Sigmoid colon (tissue), 7 donors: ENCODE results near the gene STK4. TPM values are rescaled to one million over a fixed set of nuclear protein-coding genes. Genes with fewer than 3 reads are reported as not detected.

Experiments
- DNase-seq: peaks from one replicate; pipeline ENCODE4 v3.0.0-alpha.2; 2019
- H3K27ac ChIP-seq, 4 donors: fragments of 200-600 bp; sonication (generic); one replicate each; pipeline ENCODE4 v1.5.1; 2016 to 2019; ENCODE audit warnings: mild to moderate bottlenecking in 1 of 4
- H3K27me3 ChIP-seq, 3 donors: fragments of 200-600 bp; sonication (generic); one replicate each; pipeline ENCODE4 v1.5.1; 2019; ENCODE audit warnings: mild to moderate bottlenecking in 1 of 3
- H3K36me3 ChIP-seq, 4 donors: fragments of 200-600 bp; sonication (generic); one replicate each; pipeline ENCODE4 v1.5.1; 2016 to 2019
- H3K4me1 ChIP-seq, 4 donors: fragments of 200-600 bp; sonication (generic); one replicate each; pipeline ENCODE4 v1.5.1; 2017 to 2019
- H3K4me3 ChIP-seq, 4 donors: fragments of 200-600 bp; sonication (generic); one replicate each; pipeline ENCODE4 v1.5.1; 2017 to 2019; ENCODE audit warnings: mild to moderate bottlenecking in 2 of 4, moderate library complexity in 1 of 4
- H3K9me3 ChIP-seq, 4 donors: fragments of 200-600 bp in 3 of 4; sonication (generic) in 3 of 4; one replicate each; pipeline versions ENCODE4 v1.5.1 to v1.6.1; 2013 to 2019
- CTCF ChIP-seq, 4 experiments: fragments of 450-650 bp in 3 of 4; fragments of 200-600 bp in 1 of 4; IDR thresholded peaks; one replicate each; pipeline ENCODE4 v1.5.1; 2016 to 2019; ENCODE audit warnings: antibody characterized with exemption in 4 of 4, mild to moderate bottlenecking in 3 of 4, moderate library complexity in 2 of 4
- EP300 ChIP-seq, 4 donors: sonication (generic); formaldehyde crosslinking; IDR thresholded peaks; one replicate each; pipeline ENCODE4 v1.6.1; 2017; ENCODE audit warnings: antibody characterized with exemption in 4 of 4
- POLR2A ChIP-seq, 2 donors: fragments of 450-650 bp; IDR thresholded peaks; one replicate each; pipeline ENCODE4 v1.6.1; 2016; ENCODE audit warnings: antibody characterized with exemption in 2 of 2, mild to moderate bottlenecking in 2 of 2, moderate library complexity in 2 of 2
- POLR2AphosphoS5 ChIP-seq, 4 donors: sonication (generic); formaldehyde crosslinking; IDR thresholded peaks; one replicate each; pipeline ENCODE4 v1.6.1; 2017; ENCODE audit warnings: antibody characterized with exemption in 4 of 4
- WGBS, 2 donors: extraction: QIAGEN DNeasy Blood & Tissue Kit; methylation state at CpG; one replicate each; pipeline ENCODE4 v1.1.7; 2013; 5-methylcytosine and 5-hydroxymethylcytosine counted together
- intact Hi-C: fragments of 100-400 bp; cut with DNase I; formaldehyde crosslinking; loops from one replicate; pipeline ENCODE4 v1.15.1; 2023
- polyA plus RNA-seq, 3 donors: library from polyadenylated mRNA; stranded (reverse); fragments of 200-250 nt; gene quantifications; one replicate each; pipeline ENCODE4 v1.2.3, GENCODE V29; 2013
- total RNA-seq, 4 donors: library from RNA; depleted of rRNA; stranded (reverse); fragments of >200 nt; gene quantifications; one replicate each; pipeline ENCODE4 v1.1.0, GENCODE V29; 2016
- donor health status: healthy with polysubstance abuse.
- donor health status: Bipolar disorder and iron deficiency.
- donor health status: healthy.

The STK4 gene
- total and polyA plus RNA-seq, 7 donors = 6.0 to 31.8 (median 25.7) TPM

GRCh38 chr20:44955270-44955669 is 11.0 kb upstream of the STK4 start:
- H3K4me1 ChIP-seq = peaks cover 0 to 18% (median 12%) of the 10 kb centered on the region in 4 donors
- no peaks in the 10 kb centered on the region for H3K27me3 ChIP-seq
- no peak overlapping the region for H3K27ac ChIP-seq
- peaks cover 26 to 68% (median 45%) of the 10 kb centered on the region in 4 donors for H3K36me3 ChIP-seq
- no peaks in the 10 kb centered on the region for H3K9me3 ChIP-seq
- TF ChIP-seq POLR2A (IDR thresholded peaks at IDR 0.05) (no peak), EP300 (IDR thresholded peaks at IDR 0.05) (no peak), POLR2AphosphoS5 (IDR thresholded peaks at IDR 0.05) (no peak), CTCF (IDR thresholded peaks at IDR 0.05) (no peak)
- no peak overlapping the region for H3K4me3 ChIP-seq
- intact Hi-C loops = loop anchor here (5.0 kb wide), 1 partner anchor 743 kb away; the partner anchor contains the start of gene OSER1
- DNase-seq = no peak
- 72 to 92% methylated on average over 4 of the region's 4 CpGs for WGBS, 2 donors

DNA sequence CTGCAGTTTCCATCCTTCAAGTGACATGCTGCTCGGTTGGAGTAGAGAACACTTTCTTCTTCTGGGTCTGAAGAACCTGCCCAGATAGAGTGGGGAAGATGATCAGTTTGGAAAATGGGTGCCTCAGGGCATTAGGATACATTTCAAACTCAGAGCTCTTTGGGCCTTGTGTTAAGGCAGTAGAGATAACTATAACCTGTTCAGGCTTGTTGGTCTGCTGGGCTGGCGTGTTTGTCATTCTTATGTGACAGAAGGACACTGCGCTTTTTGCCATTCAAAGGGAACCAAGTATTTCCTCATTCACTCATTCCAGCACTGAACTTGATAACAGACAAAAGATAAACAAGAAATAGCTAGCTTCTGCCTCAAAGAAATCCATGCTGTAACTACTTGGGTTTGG is 9.9 kb upstream of the STK4 start:
- TF ChIP-seq POLR2AphosphoS5 (IDR thresholded peaks at IDR 0.05) = no peak
- no peak for TF ChIP-seq EP300 (IDR thresholded peaks at IDR 0.05)
- no peak for TF ChIP-seq POLR2A (IDR thresholded peaks at IDR 0.05)
- no peak for TF ChIP-seq CTCF (IDR thresholded peaks at IDR 0.05)
- H3K27ac ChIP-seq = no peak overlapping the region
- H3K4me3 ChIP-seq = no peak overlapping the region
- no peaks in the 10 kb centered on the region for H3K27me3 ChIP-seq
- WGBS, 2 donors = 87 to 97% methylated on average over 3 of the region's 3 CpGs
- intact Hi-C loops = loop anchor here (5.0 kb wide), 1 partner anchor 744 kb away; the partner anchor contains the start of gene OSER1
- no peak for DNase-seq
- peaks cover 0 to 24% (median 18%) of the 10 kb centered on the region in 4 donors for H3K4me1 ChIP-seq
- H3K9me3 ChIP-seq = no peaks in the 10 kb centered on the region
- peaks cover 15 to 56% (median 36%) of the 10 kb centered on the region in 4 donors for H3K36me3 ChIP-seq

DNA sequence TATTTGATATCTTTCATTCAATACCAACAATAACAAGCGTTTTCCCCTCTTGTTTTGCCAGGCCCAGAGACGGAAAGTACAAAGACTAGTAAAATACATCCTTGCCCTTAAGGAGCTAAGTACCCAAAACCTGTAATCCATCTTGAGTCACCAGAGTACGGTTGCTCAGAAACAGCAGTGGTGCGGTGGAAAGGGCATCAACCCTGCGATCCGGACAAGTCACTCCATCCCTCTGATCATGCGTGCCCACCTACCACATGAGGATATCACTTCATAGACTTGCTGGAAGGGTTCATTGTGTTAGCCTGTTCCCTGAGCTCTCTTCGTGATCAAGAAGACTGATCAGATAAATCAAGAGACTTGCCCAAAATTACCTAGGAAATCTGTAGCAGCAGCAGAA is 8.0 kb upstream of the STK4 start:
- no peaks in the 10 kb centered on the region for H3K27me3 ChIP-seq
- intact Hi-C loops = loop anchor here (5.0 kb wide), 1 partner anchor 746 kb away; the partner anchor contains the start of gene OSER1
- TF ChIP-seq EP300 (IDR thresholded peaks at IDR 0.05) = no peak
- TF ChIP-seq POLR2A (IDR thresholded peaks at IDR 0.05) = no peak
- no peak for TF ChIP-seq CTCF (IDR thresholded peaks at IDR 0.05)
- no peak for TF ChIP-seq POLR2AphosphoS5 (IDR thresholded peaks at IDR 0.05)
- WGBS, 2 donors = 95 to 96% methylated on average over 8 of the region's 8 CpGs
- H3K36me3 ChIP-seq = peaks cover 10 to 38% (median 25%) of the 10 kb centered on the region in 4 donors
- H3K4me1 ChIP-seq = peaks cover 0 to 24% (median 18%) of the 10 kb centered on the region in 4 donors
- no peak for DNase-seq
- no peak overlapping the region for H3K4me3 ChIP-seq
- no peaks in the 10 kb centered on the region for H3K9me3 ChIP-seq
- H3K27ac ChIP-seq = no peak overlapping the region

DNA sequence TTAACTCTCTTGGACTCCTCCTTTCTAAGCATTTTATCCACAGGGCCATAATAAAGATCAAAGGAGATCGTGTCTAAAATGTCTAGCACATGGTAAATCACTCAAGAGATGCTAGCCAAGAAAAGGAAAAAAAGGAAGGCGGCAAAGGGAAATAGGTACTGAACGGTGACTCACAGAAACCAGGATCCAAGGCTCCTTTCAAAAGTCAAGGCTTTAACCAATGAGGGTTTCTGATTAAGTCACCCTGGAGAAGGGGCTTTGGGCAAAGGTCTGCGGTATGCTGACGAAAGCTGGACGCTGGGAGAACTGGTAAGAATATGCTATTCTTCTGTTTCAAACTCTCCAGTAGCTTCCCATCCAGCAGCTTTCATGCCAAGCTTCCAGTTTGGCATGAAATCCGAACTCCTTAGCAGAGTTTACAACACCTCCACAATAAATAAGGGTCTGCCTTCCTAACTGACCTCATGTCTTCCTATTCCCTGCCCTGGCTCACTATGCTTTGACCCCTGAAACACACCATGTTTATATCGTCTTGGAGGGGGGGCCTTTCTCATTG is 7.2 kb upstream of the STK4 start:
- H3K36me3 ChIP-seq = peaks cover 10 to 29% (median 20%) of the 10 kb centered on the region in 4 donors
- TF ChIP-seq POLR2AphosphoS5 (IDR thresholded peaks at IDR 0.05) (no peak), POLR2A (IDR thresholded peaks at IDR 0.05) (no peak), CTCF (IDR thresholded peaks at IDR 0.05) (no peak), EP300 (IDR thresholded peaks at IDR 0.05) (no peak)
- no peaks in the 10 kb centered on the region for H3K9me3 ChIP-seq
- H3K4me3 ChIP-seq = peak overlapping the region; percentile 60 to 96 (median 80)
- intact Hi-C loops = loop anchor here (5.0 kb wide), 1 partner anchor 747 kb away; the partner anchor contains the start of gene OSER1
- 22 to 34% methylated on average over 8 of the region's 8 CpGs for WGBS, 2 donors
- no peak for DNase-seq
- H3K27me3 ChIP-seq = no peaks in the 10 kb centered on the region
- H3K4me1 ChIP-seq = peaks cover 0 to 24% (median 18%) of the 10 kb centered on the region in 4 donors
- H3K27ac ChIP-seq = peak overlapping the region; percentile 80 to 90 (median 84)
